Memory B cell (primary cell): ENCODE measurements around the gene ATP9B.

Experiments
- ATAC-seq: fragments of 150-1000 bp; cut with Tn5 transposase; 2 replicates; pipeline ENCODE4 v1.10.0; 2021; ENCODE audit warnings: low read depth, mild to moderate bottlenecking, moderate library complexity
- DNase-seq, 2 donors: peaks; one replicate each; pipeline ENCODE4 v3.0.0; 2022; ENCODE audit warnings: low spot score in 2 of 2
- H3K27ac Mint-ChIP-seq: one replicate; pipeline ENCODE4 v1.8.0; 2022; ENCODE audit warnings: mild to moderate bottlenecking, moderate library complexity, mixed read lengths
- H3K27me3 Mint-ChIP-seq: one replicate; pipeline ENCODE4 v1.8.0; 2022; ENCODE audit warnings: mixed read lengths
- H3K36me3 Mint-ChIP-seq: one replicate; pipeline ENCODE4 v1.8.0; 2022; ENCODE audit warnings: mild to moderate bottlenecking, mixed read lengths
- H3K4me1 Mint-ChIP-seq: one replicate; pipeline ENCODE4 v1.8.0; 2022; ENCODE audit warnings: mixed read lengths
- H3K4me3 Mint-ChIP-seq: one replicate; pipeline ENCODE4 v1.8.0; 2022; ENCODE audit warnings: mild to moderate bottlenecking, moderate library complexity, mixed read lengths
- H3K9me3 Mint-ChIP-seq: one replicate; pipeline ENCODE4 v1.8.0; 2022; ENCODE audit warnings: mixed read lengths

ATP9B gene

DNA sequence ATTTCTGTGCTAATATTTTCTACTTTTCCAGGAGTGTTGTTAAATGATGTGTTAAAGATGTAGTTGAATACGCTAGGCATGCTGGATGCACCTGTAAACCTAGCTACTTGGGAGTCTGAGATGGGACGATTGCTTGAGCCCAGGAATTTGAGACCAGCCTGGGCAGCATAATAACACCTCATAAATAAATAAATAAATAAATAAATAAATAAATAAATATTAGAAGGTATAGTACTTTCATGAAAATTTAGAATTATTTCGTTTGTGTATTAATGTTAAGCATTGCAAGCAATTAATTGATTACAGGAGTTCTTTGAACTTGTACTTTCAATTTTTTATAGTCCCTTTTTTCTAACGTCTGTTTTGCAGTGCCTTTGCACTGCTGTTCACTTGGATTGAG lies 137.2 kb downstream of the ATP9B start:
- H3K4me1 Mint-ChIP-seq: peaks cover 4% of the 10 kb centered on the region
- ATAC-seq: no peak
- no peak overlapping the region for H3K4me3 Mint-ChIP-seq
- H3K9me3 Mint-ChIP-seq: no peaks in the 10 kb centered on the region
- DNase-seq: no peak
- no peak overlapping the region for H3K27ac Mint-ChIP-seq
- peaks cover 16% of the 10 kb centered on the region for H3K36me3 Mint-ChIP-seq
- H3K27me3 Mint-ChIP-seq: no peaks in the 10 kb centered on the region

DNA sequence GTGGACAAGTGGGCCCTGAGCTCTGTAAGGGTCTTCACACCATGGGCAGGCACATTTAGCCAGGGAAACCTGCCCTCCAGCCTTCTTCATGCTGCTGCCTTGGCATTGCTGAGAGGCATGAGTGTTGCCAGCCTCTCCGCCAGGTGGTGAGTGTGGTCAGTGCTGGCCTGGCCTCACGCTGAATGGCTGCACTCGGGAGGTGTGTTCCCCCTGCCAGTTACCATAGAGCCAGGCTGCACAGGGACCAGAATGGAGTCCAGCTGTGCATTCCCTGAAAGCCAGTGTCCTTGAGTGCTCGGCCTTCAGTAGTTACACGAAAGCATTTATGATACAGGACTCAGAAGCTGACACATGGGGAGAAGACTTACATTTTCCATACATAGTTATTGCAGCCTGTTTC lies 139.7 kb downstream of the ATP9B start:
- ATAC-seq (no peak), DNase-seq (no peak)
- Mint-ChIP-seq H3K4me3 (no peak overlapping the region), H3K9me3 (no peaks in the 10 kb centered on the region), H3K27me3 (no peaks in the 10 kb centered on the region), H3K36me3 (peaks cover 16% of the 10 kb centered on the region), H3K27ac (no peak overlapping the region), H3K4me1 (no peaks in the 10 kb centered on the region)

- H3K9me3 Mint-ChIP-seq: no peaks in the 10 kb centered on the region
- ATAC-seq (no peak), DNase-seq (no peak)
- H3K27me3 Mint-ChIP-seq: no peaks in the 10 kb centered on the region
- H3K36me3 Mint-ChIP-seq: peaks cover 14% of the 10 kb centered on the region
- H3K4me1 Mint-ChIP-seq: no peaks in the 10 kb centered on the region
- no peak overlapping the region for H3K4me3 Mint-ChIP-seq
- H3K27ac Mint-ChIP-seq: no peak overlapping the region
These were observed 141.1 kb downstream of the ATP9B start for GRCh38 chr18:79210002-79210910.

GRCh38 chr18:79211844-79212243 lies 142.7 kb downstream of the ATP9B start:
- no peak overlapping the region for H3K27ac Mint-ChIP-seq
- no peaks in the 10 kb centered on the region for H3K4me1 Mint-ChIP-seq
- H3K36me3 Mint-ChIP-seq: peaks cover 17% of the 10 kb centered on the region
- H3K9me3 Mint-ChIP-seq: no peaks in the 10 kb centered on the region
- ATAC-seq (no peak), DNase-seq (no peak)
- H3K4me3 Mint-ChIP-seq: no peak overlapping the region
- no peaks in the 10 kb centered on the region for H3K27me3 Mint-ChIP-seq

- Mint-ChIP-seq H3K4me1 (peaks cover 7% of the 10 kb centered on the region), H3K36me3 (peaks cover 26% of the 10 kb centered on the region), H3K4me3 (no peak overlapping the region), H3K27ac (no peak overlapping the region), H3K27me3 (no peaks in the 10 kb centered on the region), H3K9me3 (no peaks in the 10 kb centered on the region)
- DNase-seq (no peak), ATAC-seq (no peak)
These were observed 144.9 kb downstream of the ATP9B start for GRCh38 chr18:79214056-79214455.

DNA sequence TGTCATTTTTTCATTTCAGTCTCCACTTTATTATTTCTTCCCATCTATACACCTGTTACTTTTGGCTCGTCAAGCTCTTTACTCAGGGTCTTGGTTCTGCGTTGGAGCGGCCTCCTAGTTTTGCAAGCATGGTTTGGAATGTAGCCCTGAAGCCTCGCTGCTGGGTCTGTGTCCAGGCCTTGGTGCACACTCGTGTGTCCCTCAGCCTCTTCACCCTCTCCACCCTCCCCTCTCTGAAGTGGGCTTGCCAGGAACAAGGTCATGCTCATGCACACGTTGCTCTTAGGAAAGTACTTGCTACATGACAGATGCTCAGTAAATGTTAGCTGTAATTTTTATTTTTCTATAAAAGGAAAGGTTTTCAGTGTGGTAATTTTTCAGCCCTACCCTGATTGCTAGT lies 147.0 kb downstream of the ATP9B start:
- Mint-ChIP-seq H3K9me3 (no peaks in the 10 kb centered on the region), H3K27me3 (no peaks in the 10 kb centered on the region), H3K36me3 (peaks cover 31% of the 10 kb centered on the region), H3K27ac (no peak overlapping the region), H3K4me1 (peaks cover 7% of the 10 kb centered on the region), H3K4me3 (no peak overlapping the region)
- DNase-seq (no peak), ATAC-seq (no peak)

DNA sequence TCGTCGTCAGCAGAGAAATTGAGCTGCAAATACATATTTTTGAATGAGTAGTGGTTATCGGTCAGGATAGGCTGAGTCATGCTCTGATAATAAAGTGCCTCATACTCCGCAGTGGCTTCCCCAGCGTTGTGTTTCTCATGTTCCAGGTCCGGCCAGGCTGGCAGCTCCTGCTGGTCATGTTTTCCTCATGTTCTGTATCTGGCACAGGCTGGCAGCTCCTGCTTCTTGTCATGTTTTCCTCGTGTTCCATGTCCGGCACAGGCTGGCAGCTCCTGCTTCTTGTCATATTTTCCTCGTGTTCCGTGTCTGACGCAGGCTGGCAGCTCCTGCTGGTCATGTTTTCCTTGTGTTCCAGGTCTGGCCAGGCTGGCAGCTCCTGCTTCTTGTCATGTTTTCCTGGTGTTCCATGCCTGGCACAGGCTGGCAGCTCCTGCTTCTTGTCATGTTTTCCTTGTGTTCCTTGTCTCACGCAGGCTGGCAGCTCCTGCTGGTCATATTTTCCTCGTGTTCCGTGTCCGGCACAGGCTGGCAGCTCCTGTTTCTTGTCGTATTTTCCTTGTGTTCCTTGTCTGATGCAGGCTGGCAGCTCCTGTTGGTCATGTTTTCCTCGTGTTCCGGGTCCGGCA lies 148.9 kb downstream of the ATP9B start:
- ATAC-seq: no peak
- Mint-ChIP-seq H3K36me3 (peaks cover 35% of the 10 kb centered on the region), H3K4me1 (peaks cover 9% of the 10 kb centered on the region), H3K4me3 (no peak overlapping the region), H3K27ac (no peak overlapping the region), H3K9me3 (no peaks in the 10 kb centered on the region), H3K27me3 (no peaks in the 10 kb centered on the region)
- no peak for DNase-seq

- no peak for DNase-seq
- no peaks in the 10 kb centered on the region for H3K9me3 Mint-ChIP-seq
- ATAC-seq: no peak
- H3K27ac Mint-ChIP-seq: no peak overlapping the region
- H3K36me3 Mint-ChIP-seq: peaks cover 35% of the 10 kb centered on the region
- H3K4me3 Mint-ChIP-seq: no peak overlapping the region
- H3K27me3 Mint-ChIP-seq: no peaks in the 10 kb centered on the region
- peaks cover 9% of the 10 kb centered on the region for H3K4me1 Mint-ChIP-seq
These were observed 149.5 kb downstream of the ATP9B start for GRCh38 chr18:79218605-79219190.

DNA sequence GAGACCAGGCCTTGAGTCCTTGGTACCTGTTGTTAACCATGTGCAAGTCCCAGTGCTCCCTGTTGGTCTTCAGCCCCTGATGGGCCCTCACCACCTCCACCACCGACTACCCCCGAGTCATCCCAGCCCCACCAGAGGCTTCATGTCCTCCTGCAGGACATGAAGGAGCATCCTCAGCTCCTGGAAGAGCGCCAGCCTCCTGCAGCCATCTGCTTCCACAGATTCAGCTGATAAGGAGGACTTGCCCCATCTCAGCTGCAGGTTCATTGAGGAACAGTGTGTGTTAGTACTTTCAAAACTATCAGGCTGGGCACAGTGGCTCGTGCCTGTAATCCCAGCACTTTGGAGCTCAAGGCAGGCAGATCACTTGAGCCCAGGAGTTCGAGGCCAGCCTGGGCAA lies 151.9 kb downstream of the ATP9B start:
- peaks cover 9% of the 10 kb centered on the region for H3K4me1 Mint-ChIP-seq
- H3K9me3 Mint-ChIP-seq: no peaks in the 10 kb centered on the region
- H3K27me3 Mint-ChIP-seq: no peaks in the 10 kb centered on the region
- peaks cover 40% of the 10 kb centered on the region for H3K36me3 Mint-ChIP-seq
- H3K4me3 Mint-ChIP-seq: no peak overlapping the region
- DNase-seq (no peak), ATAC-seq (no peak)
- H3K27ac Mint-ChIP-seq: no peak overlapping the region

GRCh38 chr18:79222790-79223189 lies 153.6 kb downstream of the ATP9B start:
- H3K9me3 Mint-ChIP-seq: no peaks in the 10 kb centered on the region
- peaks cover 9% of the 10 kb centered on the region for H3K4me1 Mint-ChIP-seq
- ATAC-seq (no peak), DNase-seq (no peak)
- no peak overlapping the region for H3K4me3 Mint-ChIP-seq
- peaks cover 38% of the 10 kb centered on the region for H3K36me3 Mint-ChIP-seq
- H3K27ac Mint-ChIP-seq: no peak overlapping the region
- no peaks in the 10 kb centered on the region for H3K27me3 Mint-ChIP-seq

DNA sequence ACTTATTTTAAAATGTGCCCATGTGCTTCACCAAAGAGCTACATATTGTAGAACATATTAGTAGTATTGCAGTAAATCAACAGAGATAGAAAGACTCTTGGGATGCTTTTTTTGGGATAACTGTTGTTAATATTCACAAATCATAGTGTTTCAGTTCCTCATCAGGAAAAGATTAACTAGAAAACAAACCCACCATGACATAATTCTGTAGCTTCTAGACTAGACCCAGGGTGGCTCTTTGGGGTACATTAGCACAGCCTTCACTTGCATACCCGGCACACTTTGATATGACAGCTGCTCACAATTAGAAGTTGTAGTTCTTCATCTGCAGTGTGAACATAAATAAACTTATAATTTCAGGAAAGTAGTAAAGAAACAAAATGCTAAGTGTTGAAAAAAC lies 154.2 kb downstream of the ATP9B start:
- peaks cover 33% of the 10 kb centered on the region for H3K36me3 Mint-ChIP-seq
- no peak for ATAC-seq

DNA sequence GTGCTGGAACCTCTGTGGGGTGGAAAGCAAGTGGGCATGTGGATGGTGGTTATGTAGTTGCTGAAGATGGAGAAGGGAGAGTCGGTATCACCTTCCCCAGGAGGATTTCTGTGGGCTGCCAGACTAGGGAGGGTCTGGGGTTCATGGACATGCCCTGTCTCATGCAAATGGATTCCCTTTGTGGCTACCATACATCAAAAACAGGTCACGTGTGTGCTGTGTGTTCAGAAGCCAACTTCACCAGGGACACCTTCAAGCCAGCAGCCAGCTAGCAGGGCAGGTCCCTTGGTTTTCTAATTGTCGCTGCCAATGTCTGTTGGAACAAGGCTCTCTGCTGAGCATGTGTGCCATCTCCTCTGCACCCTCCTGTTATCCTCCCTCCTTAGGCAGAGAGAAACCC lies 155.2 kb downstream of the ATP9B start:
- Mint-ChIP-seq H3K27ac (no peak overlapping the region), H3K27me3 (no peaks in the 10 kb centered on the region), H3K4me1 (peaks cover 2% of the 10 kb centered on the region), H3K36me3 (peaks cover 25% of the 10 kb centered on the region), H3K4me3 (no peak overlapping the region), H3K9me3 (no peaks in the 10 kb centered on the region)
- DNase-seq: no peak
- no peak for ATAC-seq

More for the DNA sequence above, 154.2 kb downstream of the ATP9B start:
- Mint-ChIP-seq H3K27ac (no peak overlapping the region), H3K4me3 (no peak overlapping the region), H3K27me3 (no peaks in the 10 kb centered on the region), H3K9me3 (no peaks in the 10 kb centered on the region), H3K4me1 (peaks cover 8% of the 10 kb centered on the region)
- DNase-seq: no peak

DNA sequence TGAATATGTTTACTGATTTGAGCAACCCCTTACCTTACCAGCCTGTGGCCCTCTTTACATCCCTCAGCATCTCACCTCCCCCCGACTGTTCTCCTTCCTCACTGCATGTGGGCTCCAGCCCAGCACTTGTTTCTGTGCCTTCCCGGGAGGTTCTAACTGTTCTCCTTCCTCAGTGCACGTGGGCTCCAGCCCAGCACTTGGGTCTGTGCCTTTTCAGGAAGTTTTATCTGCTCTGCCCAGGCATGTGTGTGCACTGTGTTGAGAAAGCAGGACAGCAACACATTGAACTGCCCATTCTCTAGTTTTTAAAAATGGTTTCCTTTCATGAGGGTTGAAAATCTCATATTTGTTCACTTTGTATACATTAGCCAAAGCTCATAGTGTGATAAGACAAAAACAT lies 158.4 kb downstream of the ATP9B start:
- H3K4me1 Mint-ChIP-seq: peaks cover 2% of the 10 kb centered on the region
- H3K36me3 Mint-ChIP-seq: peaks cover 18% of the 10 kb centered on the region
- DNase-seq (no peak), ATAC-seq (no peak)
- H3K27ac Mint-ChIP-seq: no peak overlapping the region
- H3K9me3 Mint-ChIP-seq: no peaks in the 10 kb centered on the region
- no peak overlapping the region for H3K4me3 Mint-ChIP-seq
- H3K27me3 Mint-ChIP-seq: no peaks in the 10 kb centered on the region

DNA sequence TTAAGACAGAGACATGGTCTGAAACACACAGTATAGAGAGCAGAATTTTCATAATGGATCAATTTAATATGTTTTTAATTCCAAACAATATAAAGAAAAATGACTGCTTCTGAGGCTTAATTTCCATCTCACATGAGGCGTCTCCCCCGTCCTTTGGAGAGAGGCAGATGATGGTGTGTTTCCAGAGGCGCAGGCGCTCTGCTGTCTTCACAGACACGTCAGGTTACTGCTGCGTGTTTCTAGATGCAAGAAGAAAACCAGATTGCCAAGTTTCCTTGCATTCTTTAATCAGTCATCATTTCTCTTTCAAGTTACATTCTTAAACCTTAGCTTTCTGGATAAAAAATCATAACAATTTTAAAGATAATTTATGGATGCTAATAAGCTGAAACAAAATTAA lies 160.2 kb downstream of the ATP9B start:
- DNase-seq (no peak), ATAC-seq (no peak)
- Mint-ChIP-seq H3K27me3 (no peaks in the 10 kb centered on the region), H3K4me1 (no peaks in the 10 kb centered on the region), H3K9me3 (no peaks in the 10 kb centered on the region), H3K36me3 (peaks cover 14% of the 10 kb centered on the region), H3K4me3 (no peak overlapping the region), H3K27ac (no peak overlapping the region)
